Fibroblast of villous mesenchyme (primary cell): Measurements from ENCODE around the gene SMARCD1. TPM values are rescaled to one million over a fixed set of nuclear protein-coding genes. Genes with fewer than 3 reads are reported as not detected.

ENCODE experiments used
- DNase-seq: peaks from one replicate; pipeline ENCODE4 v3.0.0-alpha.2; 2010; ENCODE audit warnings: low read depth
- H3K4me3 ChIP-seq: 2 replicates; pipeline ENCODE4 v1.5.1; 2011; ENCODE audit warnings: low read depth, mild to moderate bottlenecking, low read length
- total RNA-seq: library from RNA; depleted of rRNA; stranded (reverse); fragments of >200 nt; gene quantifications from 2 replicates; pipeline ENCODE4 v1.2.3, GENCODE V29; 2012
- TF ChIP-seq, protein P1 (sequence below): IDR thresholded peaks from 2 replicates; pipeline ENCODE4 v1.5.1; 2012; ENCODE audit warnings: low read depth, mild to moderate bottlenecking, low read length; ENCODE audit not compliant: insufficient read depth

The SMARCD1 gene
- total RNA-seq, 1 donor: 60.9 TPM

DNA sequence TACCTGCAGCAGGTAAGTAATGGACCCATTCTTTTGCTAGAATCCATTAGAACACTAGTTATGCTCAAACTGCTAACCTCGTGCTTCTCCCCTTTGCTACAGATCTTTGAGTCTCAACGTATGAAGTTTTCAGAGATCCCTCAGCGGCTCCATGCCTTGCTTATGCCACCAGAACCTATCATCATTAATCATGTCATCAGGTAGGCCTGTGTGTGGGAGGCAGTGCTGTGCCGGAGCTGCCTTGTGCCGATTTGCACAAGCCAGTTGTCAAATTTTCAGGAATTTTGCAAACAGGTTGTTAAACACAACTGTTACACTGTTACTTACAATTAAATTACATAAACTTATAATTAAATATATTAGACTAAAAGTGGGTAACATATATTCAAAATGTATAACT, 5.2 kb downstream of the SMARCD1 start:
- no peak for DNase-seq
- TF ChIP-seq, protein P1, sequence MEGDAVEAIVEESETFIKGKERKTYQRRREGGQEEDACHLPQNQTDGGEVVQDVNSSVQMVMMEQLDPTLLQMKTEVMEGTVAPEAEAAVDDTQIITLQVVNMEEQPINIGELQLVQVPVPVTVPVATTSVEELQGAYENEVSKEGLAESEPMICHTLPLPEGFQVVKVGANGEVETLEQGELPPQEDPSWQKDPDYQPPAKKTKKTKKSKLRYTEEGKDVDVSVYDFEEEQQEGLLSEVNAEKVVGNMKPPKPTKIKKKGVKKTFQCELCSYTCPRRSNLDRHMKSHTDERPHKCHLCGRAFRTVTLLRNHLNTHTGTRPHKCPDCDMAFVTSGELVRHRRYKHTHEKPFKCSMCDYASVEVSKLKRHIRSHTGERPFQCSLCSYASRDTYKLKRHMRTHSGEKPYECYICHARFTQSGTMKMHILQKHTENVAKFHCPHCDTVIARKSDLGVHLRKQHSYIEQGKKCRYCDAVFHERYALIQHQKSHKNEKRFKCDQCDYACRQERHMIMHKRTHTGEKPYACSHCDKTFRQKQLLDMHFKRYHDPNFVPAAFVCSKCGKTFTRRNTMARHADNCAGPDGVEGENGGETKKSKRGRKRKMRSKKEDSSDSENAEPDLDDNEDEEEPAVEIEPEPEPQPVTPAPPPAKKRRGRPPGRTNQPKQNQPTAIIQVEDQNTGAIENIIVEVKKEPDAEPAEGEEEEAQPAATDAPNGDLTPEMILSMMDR: no peak
- H3K4me3 ChIP-seq: no peak overlapping the region

DNA sequence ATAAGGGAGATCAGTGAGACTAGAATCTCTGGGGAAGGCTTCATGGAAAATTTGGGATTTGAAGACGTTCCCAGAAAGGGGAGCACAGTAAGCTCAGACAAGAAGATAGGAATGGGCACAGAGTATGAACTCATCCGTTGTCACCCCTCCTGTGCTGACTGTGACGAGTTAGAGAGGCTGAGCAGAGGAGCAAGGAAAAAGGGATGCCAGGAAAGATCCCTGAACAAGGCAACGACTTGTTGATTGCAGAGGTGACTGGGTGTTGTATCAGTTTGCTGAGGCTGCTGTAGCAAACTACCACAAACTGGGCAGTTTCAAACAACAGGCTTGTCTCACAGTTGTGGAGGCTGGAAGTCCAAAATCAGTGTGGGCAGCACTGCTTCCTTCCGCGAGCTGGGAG, 12.8 kb downstream of the SMARCD1 start:
- TF ChIP-seq, protein P1: no peak
- no peak for DNase-seq
- H3K4me3 ChIP-seq: no peak overlapping the region

DNA sequence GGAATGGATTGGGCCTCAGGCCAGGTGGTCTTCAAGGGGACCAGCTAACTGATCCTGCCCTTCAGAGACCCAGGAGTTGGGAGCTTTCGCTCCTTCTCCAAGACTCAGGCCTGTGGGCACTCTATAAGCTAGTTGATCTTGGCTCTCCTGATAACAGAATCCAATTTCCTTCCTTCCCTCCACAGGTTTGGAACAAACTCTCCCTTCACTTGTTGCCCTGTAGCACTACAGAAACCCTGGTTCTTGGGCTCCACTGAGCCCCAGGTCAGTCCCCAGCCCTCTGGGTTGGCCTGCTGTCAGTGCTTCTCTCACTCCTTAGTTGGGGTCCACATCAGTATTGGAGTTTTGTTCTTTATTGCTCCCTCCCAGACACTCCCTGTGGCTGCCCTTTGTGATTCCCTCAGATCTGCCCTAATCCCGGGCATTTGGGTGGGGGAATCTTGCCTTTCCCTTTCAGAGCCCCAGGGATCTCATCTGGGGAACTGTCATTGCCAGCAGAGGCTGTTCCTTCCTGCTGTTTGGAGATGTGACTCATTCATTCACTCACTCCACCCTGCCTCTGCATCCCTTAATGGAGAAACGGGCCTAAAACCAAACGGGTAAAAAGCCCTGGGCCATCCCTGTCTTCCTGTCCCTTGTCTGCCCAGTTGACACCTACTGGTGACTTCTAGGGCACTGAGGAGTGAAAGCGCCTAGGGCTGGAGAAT, 14.3 kb downstream of the SMARCD1 start:
- no peak overlapping the region for H3K4me3 ChIP-seq
- TF ChIP-seq, protein P1: no peak
- DNase-seq: no peak

DNA sequence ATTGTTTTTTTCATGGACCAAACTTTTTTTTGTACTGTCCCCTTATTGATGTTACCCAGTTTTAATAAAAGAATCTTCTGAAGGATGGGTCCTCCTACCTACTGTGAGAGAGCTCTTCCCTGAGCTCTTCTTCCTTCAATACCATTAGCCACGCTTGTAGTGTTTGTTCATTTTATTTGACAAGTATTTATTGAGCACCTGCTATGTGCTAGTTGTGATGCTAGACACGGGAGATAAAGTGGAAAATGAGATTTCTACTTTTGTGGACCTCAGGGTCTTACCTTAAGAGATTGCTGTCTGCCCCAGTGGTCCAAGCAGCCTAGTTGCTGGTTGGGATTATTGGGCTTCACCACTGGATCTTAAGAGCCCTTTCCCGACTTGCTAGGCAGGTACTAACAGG, 15.4 kb downstream of the SMARCD1 start:
- TF ChIP-seq, protein P1: no peak
- H3K4me3 ChIP-seq: no peak overlapping the region
- no peak for DNase-seq

DNA sequence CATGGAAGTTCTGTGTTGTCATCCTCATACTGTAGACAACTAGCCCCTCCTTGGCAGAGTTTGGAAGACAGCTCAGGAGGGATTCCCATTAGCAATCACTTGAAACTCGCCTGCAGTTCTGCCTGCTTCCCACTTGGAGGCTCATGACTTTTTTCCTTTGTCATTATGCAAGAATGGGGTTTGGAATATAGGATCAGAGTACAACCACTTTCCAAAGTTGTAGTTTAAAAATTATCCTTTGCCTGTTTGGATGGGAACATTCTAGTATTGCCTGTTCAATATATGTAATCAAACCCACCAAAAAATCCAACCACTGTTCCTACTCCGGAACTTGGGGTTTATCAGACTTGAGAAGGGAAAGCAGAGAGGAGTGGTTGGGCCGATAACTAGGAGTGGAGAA, 16.5 kb downstream of the SMARCD1 start:
- peak; percentile 46 for DNase-seq
- H3K4me3 ChIP-seq: no peak overlapping the region
- TF ChIP-seq, protein P1: peak; percentile 58

DNA sequence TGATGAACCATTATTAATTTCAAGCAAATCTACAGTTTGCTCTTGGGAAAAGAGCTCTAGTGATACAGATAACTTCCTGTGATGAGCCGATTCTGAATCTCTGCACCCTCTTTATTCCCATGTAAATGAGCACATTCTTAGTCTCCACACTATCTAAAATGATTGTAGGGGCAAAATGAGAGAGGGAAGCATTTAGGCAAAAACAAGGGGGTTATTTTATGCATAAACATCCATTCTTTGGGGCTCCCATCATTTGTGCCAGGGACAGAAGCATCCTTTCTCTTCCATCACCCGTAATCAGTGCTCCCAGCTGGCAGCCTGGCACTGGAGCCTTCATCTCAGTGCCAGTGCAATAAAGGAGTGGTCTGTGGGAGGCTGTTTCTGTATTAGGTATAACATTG, 17.0 kb downstream of the SMARCD1 start:
- TF ChIP-seq, protein P1: no peak
- no peak for DNase-seq
- H3K4me3 ChIP-seq: no peak overlapping the region
